Thoracic aorta (tissue), 2 donors: ENCODE results near the gene SKIC2. TPM values are rescaled to one million over a fixed set of nuclear protein-coding genes. Genes with fewer than 3 reads are reported as not detected.

Experiments
- ATAC-seq: fragments of 150-250 bp; one replicate; pipeline ENCODE4 v1.8.0; 2017; ENCODE audit warnings: low read depth; ENCODE audit not compliant: insufficient number of reproducible peaks, low FRiP score
- DNase-seq: peaks from one replicate; pipeline ENCODE4 v3.0.0-alpha.2; 2020; ENCODE audit warnings: low spot score
- H3K27ac ChIP-seq, 2 donors: fragments of 200-600 bp; sonication (generic); 1 replicate in 1 of 2; 2 replicates in 1 of 2; pipeline ENCODE4 v1.5.1; 2016; ENCODE audit warnings: mild to moderate bottlenecking in 2 of 2, moderate library complexity in 2 of 2
- H3K27me3 ChIP-seq: fragments of 200-600 bp; sonication (generic); replicated peaks from 2 replicates; pipeline ENCODE4 v1.6.0; 2016; ENCODE audit warnings: mild to moderate bottlenecking; ENCODE audit not compliant: insufficient read depth
- H3K36me3 ChIP-seq: fragments of 200-600 bp; sonication (generic); one replicate; pipeline ENCODE4 v1.5.1; 2016
- H3K4me1 ChIP-seq, 2 donors: fragments of 200-600 bp; sonication (generic); 1 replicate in 1 of 2; 2 replicates in 1 of 2; pipeline versions ENCODE4 v1.5.1 to v1.6.0; 2016; ENCODE audit warnings: low read depth in 2 of 2, mild to moderate bottlenecking in 1 of 2; ENCODE audit not compliant: control insufficient read depth in 1 of 2
- H3K4me3 ChIP-seq: fragments of 200-600 bp; sonication (generic); 2 replicates; pipeline ENCODE4 v1.5.1; 2016; ENCODE audit warnings: mild to moderate bottlenecking
- H3K9me3 ChIP-seq: fragments of 200-600 bp; sonication (generic); 2 replicates; pipeline ENCODE4 v1.5.1; 2016
- total RNA-seq, 2 donors: library from RNA; depleted of rRNA; stranded (reverse); fragments of >200 nt; gene quantifications; one replicate each; pipeline versions ENCODE4 v1.1.0 to v1.2.3, GENCODE V29; 2016
- TF ChIP-seq, protein P1 (sequence below): fragments of 200-600 bp; sonication (generic); IDR thresholded peaks from one replicate; pipeline ENCODE4 v1.5.1; 2019; ENCODE audit warnings: antibody characterized with exemption

Gene SKIC2
- total RNA-seq, 2 donors from 2014 or later, result 37.7 to 73.0 TPM

DNA sequence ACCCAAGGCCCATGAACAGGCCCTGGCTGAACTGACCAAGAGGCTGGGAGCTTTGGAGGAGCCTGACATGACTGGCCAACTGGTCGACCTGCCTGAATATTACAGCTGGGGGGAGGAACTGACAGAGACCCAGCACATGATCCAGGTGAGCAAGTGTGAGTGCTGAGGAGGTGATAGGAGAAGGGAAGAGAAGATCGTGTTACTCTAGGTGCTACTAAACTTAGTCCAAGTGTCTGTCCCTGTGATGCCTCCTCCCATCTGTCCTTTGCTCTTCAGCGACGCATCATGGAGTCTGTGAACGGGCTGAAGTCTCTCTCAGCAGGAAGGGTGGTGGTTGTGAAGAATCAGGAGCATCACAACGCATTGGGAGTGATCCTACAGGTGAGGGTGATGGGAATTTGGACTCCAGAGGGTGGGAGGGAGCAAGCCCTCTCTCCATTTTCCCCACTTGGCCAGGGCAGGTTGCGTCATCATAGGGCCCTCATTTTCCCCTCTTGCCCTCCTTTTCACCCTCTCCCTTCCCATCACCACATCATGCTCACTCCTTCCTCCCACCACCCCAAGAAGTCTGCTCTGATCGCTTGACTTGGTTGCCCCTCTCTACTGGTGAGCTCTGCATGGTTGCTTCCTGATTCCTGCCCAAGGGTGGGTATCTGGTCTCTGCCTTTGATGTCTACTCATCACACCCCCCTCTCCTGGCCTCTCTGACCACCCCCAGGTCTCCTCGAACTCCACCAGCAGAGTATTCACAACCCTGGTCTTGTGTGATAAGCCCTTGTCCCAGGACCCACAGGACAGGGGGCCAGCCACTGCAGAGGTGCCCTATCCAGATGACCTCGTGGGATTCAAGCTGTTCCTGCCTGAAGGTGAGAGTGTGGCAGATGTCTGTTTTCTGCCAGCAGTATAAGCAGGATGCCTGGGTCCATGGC, 8.3 kb downstream of the SKIC2 start:
- TF ChIP-seq, protein P1, sequence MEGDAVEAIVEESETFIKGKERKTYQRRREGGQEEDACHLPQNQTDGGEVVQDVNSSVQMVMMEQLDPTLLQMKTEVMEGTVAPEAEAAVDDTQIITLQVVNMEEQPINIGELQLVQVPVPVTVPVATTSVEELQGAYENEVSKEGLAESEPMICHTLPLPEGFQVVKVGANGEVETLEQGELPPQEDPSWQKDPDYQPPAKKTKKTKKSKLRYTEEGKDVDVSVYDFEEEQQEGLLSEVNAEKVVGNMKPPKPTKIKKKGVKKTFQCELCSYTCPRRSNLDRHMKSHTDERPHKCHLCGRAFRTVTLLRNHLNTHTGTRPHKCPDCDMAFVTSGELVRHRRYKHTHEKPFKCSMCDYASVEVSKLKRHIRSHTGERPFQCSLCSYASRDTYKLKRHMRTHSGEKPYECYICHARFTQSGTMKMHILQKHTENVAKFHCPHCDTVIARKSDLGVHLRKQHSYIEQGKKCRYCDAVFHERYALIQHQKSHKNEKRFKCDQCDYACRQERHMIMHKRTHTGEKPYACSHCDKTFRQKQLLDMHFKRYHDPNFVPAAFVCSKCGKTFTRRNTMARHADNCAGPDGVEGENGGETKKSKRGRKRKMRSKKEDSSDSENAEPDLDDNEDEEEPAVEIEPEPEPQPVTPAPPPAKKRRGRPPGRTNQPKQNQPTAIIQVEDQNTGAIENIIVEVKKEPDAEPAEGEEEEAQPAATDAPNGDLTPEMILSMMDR, result no peak
- Histone ChIP-seq H3K9me3 (no peaks in the 10 kb centered on the region), H3K27me3 (no peaks in the 10 kb centered on the region), H3K4me3 (no peak overlapping the region), H3K4me1 (peaks cover 10 to 20% of the 10 kb centered on the region in 2 donors), H3K27ac (no peak overlapping the region), H3K36me3 (peaks cover 62% of the 10 kb centered on the region)
- ATAC-seq, result no peak
- no peak for DNase-seq

DNA sequence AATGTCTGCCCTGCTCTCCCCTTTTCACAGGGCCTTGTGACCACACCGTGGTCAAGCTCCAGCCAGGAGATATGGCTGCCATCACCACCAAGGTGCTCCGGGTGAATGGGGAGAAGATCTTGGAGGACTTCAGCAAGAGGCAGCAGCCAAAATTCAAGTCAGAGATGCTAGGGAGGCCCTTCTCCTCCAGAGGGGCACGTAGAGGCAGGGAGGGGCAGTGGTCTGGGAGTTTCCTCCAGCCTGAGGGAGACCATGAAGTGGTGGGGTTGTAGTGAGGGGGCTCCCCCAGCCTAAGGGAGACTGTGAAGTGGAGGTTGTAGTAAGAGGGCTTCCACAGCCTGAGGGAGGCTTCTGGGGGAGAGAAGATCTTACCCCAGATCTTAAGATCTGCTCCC, 8.9 kb downstream of the SKIC2 start:
- H3K4me1 ChIP-seq, result peaks cover 13 to 25% of the 10 kb centered on the region in 2 donors
- TF ChIP-seq, protein P1, result no peak
- H3K9me3 ChIP-seq, result no peaks in the 10 kb centered on the region
- H3K27me3 ChIP-seq, result no peaks in the 10 kb centered on the region
- no peak for ATAC-seq
- H3K36me3 ChIP-seq, result peaks cover 56% of the 10 kb centered on the region
- H3K4me3 ChIP-seq, result no peak overlapping the region
- no peak overlapping the region for H3K27ac ChIP-seq
- no peak for DNase-seq

DNA sequence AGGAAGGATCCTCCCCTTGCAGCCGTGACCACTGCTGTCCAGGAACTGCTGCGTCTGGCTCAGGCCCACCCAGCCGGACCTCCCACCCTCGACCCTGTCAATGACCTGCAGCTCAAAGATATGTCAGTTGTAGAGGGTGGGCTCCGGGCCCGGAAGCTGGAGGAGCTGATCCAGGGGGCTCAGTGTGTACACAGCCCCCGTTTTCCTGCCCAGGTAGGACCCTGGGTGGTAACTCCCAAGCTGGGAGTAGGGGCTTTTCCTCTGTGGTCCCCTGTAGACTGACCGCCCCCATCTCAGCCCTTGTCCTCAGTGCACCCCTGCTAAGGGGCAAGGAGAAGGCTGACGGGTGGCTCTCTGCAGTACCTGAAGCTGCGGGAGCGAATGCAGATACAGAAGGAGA, 9.4 kb downstream of the SKIC2 start:
- Histone ChIP-seq H3K4me3 (no peak overlapping the region), H3K27ac (no peak overlapping the region), H3K36me3 (peaks cover 53% of the 10 kb centered on the region), H3K27me3 (no peaks in the 10 kb centered on the region), H3K4me1 (peaks cover 15 to 29% of the 10 kb centered on the region in 2 donors), H3K9me3 (no peaks in the 10 kb centered on the region)
- DNase-seq, result no peak
- ATAC-seq, result no peak
- TF ChIP-seq, protein P1, result no peak

DNA sequence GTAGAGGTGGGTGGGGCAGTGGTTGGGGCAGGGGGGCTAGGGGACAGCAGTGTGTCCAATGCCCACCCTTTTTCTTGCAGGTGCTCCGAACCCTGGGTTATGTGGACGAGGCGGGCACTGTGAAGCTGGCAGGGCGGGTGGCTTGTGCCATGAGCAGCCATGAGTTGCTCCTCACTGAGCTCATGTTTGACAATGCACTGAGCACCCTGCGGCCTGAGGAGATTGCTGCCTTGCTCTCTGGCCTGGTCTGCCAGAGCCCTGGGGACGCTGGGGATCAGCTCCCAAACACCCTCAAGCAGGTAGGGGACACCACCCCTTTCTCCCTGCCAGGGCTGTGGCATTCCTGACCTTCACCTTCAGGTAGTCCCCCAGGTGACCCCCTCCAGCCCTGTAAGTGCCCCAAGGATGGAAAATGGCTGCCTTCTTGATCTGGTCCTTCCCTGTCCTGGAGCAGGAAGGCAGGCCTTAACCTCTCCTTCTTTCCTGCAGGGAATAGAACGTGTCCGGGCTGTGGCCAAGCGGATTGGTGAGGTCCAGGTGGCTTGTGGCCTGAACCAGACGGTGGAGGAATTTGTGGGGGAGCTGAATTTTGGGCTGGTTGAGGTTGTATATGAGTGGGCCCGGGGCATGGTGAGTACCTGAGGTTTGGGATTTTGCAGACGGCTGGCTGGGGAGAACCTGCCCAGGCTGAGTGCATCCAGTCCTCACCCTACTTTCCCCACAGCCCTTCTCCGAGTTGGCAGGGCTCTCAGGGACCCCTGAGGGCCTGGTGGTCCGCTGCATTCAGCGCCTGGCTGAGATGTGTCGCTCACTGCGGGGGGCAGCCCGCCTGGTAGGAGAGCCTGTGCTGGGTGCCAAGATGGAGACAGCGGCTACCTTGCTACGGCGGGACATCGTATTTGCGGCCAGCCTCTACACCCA, 10.1 kb downstream of the SKIC2 start:
- ATAC-seq, result no peak
- DNase-seq, result no peak
- H3K4me1 ChIP-seq, result peaks cover 19 to 36% of the 10 kb centered on the region in 2 donors
- no peak overlapping the region for H3K4me3 ChIP-seq
- H3K9me3 ChIP-seq, result no peaks in the 10 kb centered on the region
- H3K27me3 ChIP-seq, result no peaks in the 10 kb centered on the region
- no peak overlapping the region for H3K27ac ChIP-seq
- peaks cover 45% of the 10 kb centered on the region for H3K36me3 ChIP-seq
- TF ChIP-seq, protein P1, result no peak
